PFSK-1 (cell line): ENCODE data around the gene GFAP.

Experiments
- FOXP2 ChIP-seq: optimal IDR thresholded peaks from 2 replicates; pipeline ENCODE3; 2011; ENCODE audit warnings: borderline replicate concordance, control low read depth, inconsistent platforms; ENCODE audit not compliant: insufficient read depth; ENCODE audit errors: extremely low read length, extremely low read depth
- POLR2AphosphoS5 ChIP-seq: IDR thresholded peaks from 2 replicates; pipeline ENCODE4 v1.6.1; 2012; ENCODE audit warnings: low read depth, mild to moderate bottlenecking, control low read depth, low read length, moderate library complexity
- SIN3A ChIP-seq: IDR thresholded peaks from 2 replicates; pipeline ENCODE4 v1.6.1; 2012; ENCODE audit warnings: mild to moderate bottlenecking, low read length, moderate library complexity, borderline replicate concordance; ENCODE audit not compliant: insufficient read depth
- TAF1 ChIP-seq: IDR thresholded peaks from 2 replicates; pipeline ENCODE4 v1.6.1; 2012; ENCODE audit warnings: low read length, control low read depth, borderline replicate concordance; ENCODE audit not compliant: insufficient read depth
- TF ChIP-seq, protein P1 (sequence below), 2 experiments: IDR thresholded peaks; 2 replicates each; pipeline versions ENCODE4 v1.6.1 to v1.8.0; 2011 to 2012; ENCODE audit warnings: low read depth in 2 of 2, low read length in 2 of 2, control low read depth in 1 of 2, inconsistent platforms in 1 of 2, mild to moderate bottlenecking in 1 of 2, moderate library complexity in 1 of 2; ENCODE audit not compliant: insufficient read depth in 1 of 2

GFAP gene

DNA sequence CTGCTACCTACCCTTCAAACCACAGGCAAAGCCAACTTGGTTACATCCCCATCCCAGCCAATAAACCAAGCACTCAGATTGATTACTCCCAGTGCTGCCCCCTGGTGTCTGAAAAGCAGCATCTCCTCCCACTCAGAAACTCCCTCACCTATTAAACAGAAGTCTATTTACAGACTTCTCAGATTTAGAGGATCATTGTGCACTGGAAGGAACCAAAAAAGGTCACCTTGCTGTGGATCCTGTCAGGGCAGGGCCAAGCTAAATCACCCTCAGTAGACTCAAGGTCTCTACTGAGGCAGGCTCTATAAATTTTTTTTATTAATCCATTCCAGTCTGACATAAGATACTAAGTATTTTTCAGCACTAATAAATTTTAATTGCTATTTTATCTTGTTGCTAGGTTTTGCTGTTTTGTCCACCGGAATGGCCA lies 50.1 kb downstream of the GFAP start:
- TF ChIP-seq, protein P1, sequence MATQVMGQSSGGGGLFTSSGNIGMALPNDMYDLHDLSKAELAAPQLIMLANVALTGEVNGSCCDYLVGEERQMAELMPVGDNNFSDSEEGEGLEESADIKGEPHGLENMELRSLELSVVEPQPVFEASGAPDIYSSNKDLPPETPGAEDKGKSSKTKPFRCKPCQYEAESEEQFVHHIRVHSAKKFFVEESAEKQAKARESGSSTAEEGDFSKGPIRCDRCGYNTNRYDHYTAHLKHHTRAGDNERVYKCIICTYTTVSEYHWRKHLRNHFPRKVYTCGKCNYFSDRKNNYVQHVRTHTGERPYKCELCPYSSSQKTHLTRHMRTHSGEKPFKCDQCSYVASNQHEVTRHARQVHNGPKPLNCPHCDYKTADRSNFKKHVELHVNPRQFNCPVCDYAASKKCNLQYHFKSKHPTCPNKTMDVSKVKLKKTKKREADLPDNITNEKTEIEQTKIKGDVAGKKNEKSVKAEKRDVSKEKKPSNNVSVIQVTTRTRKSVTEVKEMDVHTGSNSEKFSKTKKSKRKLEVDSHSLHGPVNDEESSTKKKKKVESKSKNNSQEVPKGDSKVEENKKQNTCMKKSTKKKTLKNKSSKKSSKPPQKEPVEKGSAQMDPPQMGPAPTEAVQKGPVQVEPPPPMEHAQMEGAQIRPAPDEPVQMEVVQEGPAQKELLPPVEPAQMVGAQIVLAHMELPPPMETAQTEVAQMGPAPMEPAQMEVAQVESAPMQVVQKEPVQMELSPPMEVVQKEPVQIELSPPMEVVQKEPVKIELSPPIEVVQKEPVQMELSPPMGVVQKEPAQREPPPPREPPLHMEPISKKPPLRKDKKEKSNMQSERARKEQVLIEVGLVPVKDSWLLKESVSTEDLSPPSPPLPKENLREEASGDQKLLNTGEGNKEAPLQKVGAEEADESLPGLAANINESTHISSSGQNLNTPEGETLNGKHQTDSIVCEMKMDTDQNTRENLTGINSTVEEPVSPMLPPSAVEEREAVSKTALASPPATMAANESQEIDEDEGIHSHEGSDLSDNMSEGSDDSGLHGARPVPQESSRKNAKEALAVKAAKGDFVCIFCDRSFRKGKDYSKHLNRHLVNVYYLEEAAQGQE (IDR thresholded peaks at IDR 0.05; ENCODE audit: insufficient read depth in 1 of 2, low read depth in 2 of 2, low read length in 2 of 2) = no peak
- TF ChIP-seq TAF1 (no peak), SIN3A (no peak)

DNA sequence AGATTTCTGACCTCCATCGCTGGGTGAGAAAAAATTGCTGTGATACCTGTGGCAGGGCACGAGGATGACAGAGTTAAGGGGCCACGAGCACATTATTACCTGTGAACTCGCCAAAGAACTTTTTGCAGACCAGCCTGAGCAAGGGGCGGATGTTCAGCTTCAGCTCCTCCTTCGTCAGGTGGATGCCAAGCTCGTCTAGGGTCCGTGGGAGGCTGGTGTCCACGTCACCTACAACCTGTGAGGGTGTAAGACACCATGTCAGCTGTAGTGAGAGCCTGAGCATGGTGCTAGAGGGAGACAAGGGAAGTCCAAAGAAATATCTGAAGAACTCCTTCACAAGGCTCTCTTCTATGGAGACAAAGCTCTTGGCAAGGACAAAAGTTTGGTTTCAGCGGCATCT lies 50.5 kb downstream of the GFAP start:
- TF ChIP-seq, protein P1 (IDR thresholded peaks at IDR 0.05; ENCODE audit: insufficient read depth in 1 of 2, low read depth in 2 of 2, low read length in 2 of 2) = no peak
- no peak for TF ChIP-seq SIN3A
- no peak for TF ChIP-seq POLR2AphosphoS5
- no peak for TF ChIP-seq FOXP2
- no peak for TF ChIP-seq TAF1

DNA sequence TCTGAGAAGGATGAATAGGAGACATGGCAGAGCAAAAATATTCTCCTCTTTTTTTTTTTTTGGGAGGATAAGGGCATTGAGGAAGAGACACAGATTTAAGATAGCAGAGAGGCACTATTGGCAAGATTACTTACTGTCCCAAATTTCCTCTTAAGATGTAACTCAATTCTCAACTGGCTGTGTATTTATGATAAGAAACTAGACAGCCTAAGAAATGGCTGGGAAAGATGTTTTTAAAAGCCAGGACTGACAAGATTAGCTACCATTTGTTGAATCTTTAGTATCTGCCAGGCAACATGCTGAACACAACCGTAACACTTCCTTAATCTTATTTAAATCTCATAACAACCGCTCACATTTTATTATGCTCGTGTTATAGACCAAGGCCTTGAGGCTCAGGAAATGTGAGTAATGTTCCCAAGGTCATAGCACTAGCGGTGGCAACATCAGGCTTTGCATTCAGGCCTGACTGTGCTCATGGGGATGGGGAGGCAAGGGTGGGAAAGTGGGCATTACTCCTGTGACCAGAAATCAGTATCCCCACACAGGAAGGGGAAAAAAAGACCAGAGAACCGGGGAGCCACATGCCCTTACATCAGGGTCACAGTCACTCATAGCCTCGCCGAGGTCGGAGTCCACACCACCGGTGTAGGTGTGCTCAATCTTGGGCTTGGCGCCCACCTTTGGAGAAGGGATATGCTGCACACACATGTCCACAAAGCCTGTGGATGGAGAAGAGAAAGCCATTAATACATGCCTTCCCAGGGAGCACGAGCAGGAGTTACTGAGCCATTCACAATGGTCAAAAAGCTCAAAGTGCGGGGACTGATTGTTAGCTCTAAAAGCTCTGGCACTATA lies 52.0 kb downstream of the GFAP start:
- TF ChIP-seq SIN3A (no peak), POLR2AphosphoS5 (no peak), TAF1 (no peak), FOXP2 (no peak)
- TF ChIP-seq, protein P1 (IDR thresholded peaks at IDR 0.05; ENCODE audit: insufficient read depth in 1 of 2, low read depth in 2 of 2, low read length in 2 of 2) = no peak

DNA sequence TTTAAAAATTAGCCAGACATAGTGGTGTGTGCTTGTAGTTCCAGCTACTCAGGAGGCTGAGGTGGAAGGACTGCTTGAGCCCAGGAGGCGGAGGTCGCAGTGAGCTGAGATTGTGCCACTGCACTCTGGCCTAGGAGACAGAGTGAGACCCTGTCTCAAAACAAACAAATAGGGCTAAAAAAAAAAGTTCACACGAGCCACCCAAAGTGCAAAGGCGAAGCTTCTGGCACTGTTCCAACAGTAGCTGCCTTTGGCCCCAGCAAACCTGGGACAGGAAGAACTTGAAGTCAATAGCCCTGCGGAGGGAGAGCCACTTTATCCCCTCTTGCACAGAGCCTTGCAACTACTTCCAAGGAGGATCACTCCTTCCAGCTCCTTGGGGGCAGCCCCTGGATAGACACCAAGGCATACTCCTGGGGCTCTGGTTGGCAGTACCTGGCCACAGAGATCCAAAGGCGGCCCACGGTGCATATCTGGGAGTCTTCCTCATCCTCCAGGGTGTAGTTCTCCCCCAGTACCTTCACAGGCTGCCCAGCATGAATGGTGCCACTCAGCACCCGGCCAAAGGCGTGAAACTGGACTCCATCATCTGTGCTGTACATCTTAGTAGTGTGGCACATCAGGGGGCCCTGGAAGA lies 52.9 kb downstream of the GFAP start:
- TF ChIP-seq FOXP2 = no peak
- TF ChIP-seq POLR2AphosphoS5 = no peak
- TF ChIP-seq, protein P1 (IDR thresholded peaks at IDR 0.05; ENCODE audit: insufficient read depth in 1 of 2, low read depth in 2 of 2, low read length in 2 of 2) = no peak
- TF ChIP-seq TAF1 = no peak
- no peak for TF ChIP-seq SIN3A
